CD4-positive, alpha-beta T cell (primary cell): Measurements from ENCODE around the gene CYBRD1. TPM values are rescaled to one million over a fixed set of nuclear protein-coding genes. Genes with fewer than 3 reads are reported as not detected.

Source experiments
- ATAC-seq: fragments of 200-7000 bp; cut with Tn5 transposase; one replicate; pipeline ENCODE4 v1.10.0; 2022; ENCODE audit warnings: mild to moderate bottlenecking; ENCODE audit not compliant: poor library complexity
- CTCF ChIA-PET: fragments of 350-600 bp; sonication (Branson Sonifier 250); formaldehyde crosslinking; loops from one replicate; lab custom pipeline; 2021; ENCODE audit warnings: antibody characterized with exemption, inconsistent platforms; lab: Charles Lee
- POLR2A ChIA-PET: fragments of 350-600 bp; sonication (Branson Sonifier 250); formaldehyde crosslinking; loops from one replicate; lab custom pipeline; 2021; ENCODE audit warnings: antibody characterized with exemption, inconsistent platforms; lab: Charles Lee
- DNase-seq, 14 experiments: peaks; one replicate each; pipeline ENCODE4 v3.0.0-alpha.2; 2013 to 2020; ENCODE audit warnings: mixed read lengths in 2 of 14
- H3K27ac ChIP-seq, 2 donors: one replicate each; pipeline versions ENCODE4 v1.5.1 to v1.7.0; 2013; ENCODE audit warnings: low read length in 2 of 2, low read depth in 1 of 2, mild to moderate bottlenecking in 1 of 2
- H3K27me3 ChIP-seq, 2 experiments: 1 replicate in 1 of 2; 2 replicates in 1 of 2; pipeline versions ENCODE4 v1.6.1 to v1.7.0; 2013; ENCODE audit warnings: low read length in 2 of 2, control low read depth in 1 of 2, mild to moderate bottlenecking in 1 of 2, moderate library complexity in 1 of 2; ENCODE audit not compliant: insufficient read depth in 2 of 2, control insufficient read depth in 1 of 2
- H3K36me3 ChIP-seq: one replicate; pipeline ENCODE4 v1.6.1; 2013; ENCODE audit warnings: low read length, control low read depth; ENCODE audit not compliant: insufficient read depth
- H3K4me1 ChIP-seq: one replicate; pipeline ENCODE4 v1.6.1; 2013; ENCODE audit warnings: low read length, control low read depth; ENCODE audit not compliant: insufficient read depth
- H3K4me3 ChIP-seq: one replicate; pipeline ENCODE4 v1.5.1; 2013; ENCODE audit warnings: mild to moderate bottlenecking, low read length, moderate library complexity
- H3K9me3 ChIP-seq, 2 experiments: 1 replicate in 1 of 2; 2 replicates in 1 of 2; pipeline versions ENCODE4 v1.6.1 to v1.7.0; 2013; ENCODE audit warnings: low read length in 2 of 2, mild to moderate bottlenecking in 2 of 2, control low read depth in 1 of 2, moderate library complexity in 1 of 2; ENCODE audit not compliant: control insufficient read depth in 1 of 2, insufficient read depth in 1 of 2
- H3K27ac Mint-ChIP-seq: one replicate; pipeline ENCODE4 v1.8.0; 2020; ENCODE audit warnings: mixed read lengths
- H3K27me3 Mint-ChIP-seq: one replicate; pipeline ENCODE4 v1.8.0; 2021; ENCODE audit warnings: mixed read lengths
- H3K36me3 Mint-ChIP-seq: one replicate; pipeline ENCODE4 v1.8.0; 2021; ENCODE audit warnings: low read depth, mixed read lengths
- H3K4me1 Mint-ChIP-seq: one replicate; pipeline ENCODE4 v1.8.0; 2021; ENCODE audit warnings: low read depth, mixed read lengths
- H3K4me3 Mint-ChIP-seq: one replicate; pipeline ENCODE4 v1.8.0; 2020; ENCODE audit warnings: mild to moderate bottlenecking, mixed read lengths
- H3K9me3 Mint-ChIP-seq: one replicate; pipeline ENCODE4 v1.8.0; 2020; ENCODE audit warnings: mixed read lengths
- intact Hi-C, 2 experiments: fragments of 100-400 bp; cut with DNase I in 1 of 2; cut with micrococcal nuclease in 1 of 2; formaldehyde crosslinking; loops; one replicate each; pipeline versions ENCODE4 v1.15.1 to v1.9.0; 2023 to 2025; cut with DNase I, micrococcal nuclease
- total RNA-seq, 174 experiments: library from RNA in 2 of 174; stranded (reverse) in 2 of 174; gene quantifications; one replicate each; pipeline ENCODE4 v1.2.3 and lab custom pipeline; 2021 to 2026
- TF ChIP-seq, protein P1 (sequence below): fragments of 200-600 bp; IDR thresholded peaks from one replicate; pipeline ENCODE4 v1.8.0; 2022; ENCODE audit warnings: antibody characterized with exemption, mild to moderate bottlenecking

The CYBRD1 gene
- total RNA-seq, 2 experiments from 2014 or later: 0.27 to 0.45 TPM

GRCh38 chr2:171584001-171584400 lies 61.7 kb downstream of the CYBRD1 start:
- TF ChIP-seq, protein P1, sequence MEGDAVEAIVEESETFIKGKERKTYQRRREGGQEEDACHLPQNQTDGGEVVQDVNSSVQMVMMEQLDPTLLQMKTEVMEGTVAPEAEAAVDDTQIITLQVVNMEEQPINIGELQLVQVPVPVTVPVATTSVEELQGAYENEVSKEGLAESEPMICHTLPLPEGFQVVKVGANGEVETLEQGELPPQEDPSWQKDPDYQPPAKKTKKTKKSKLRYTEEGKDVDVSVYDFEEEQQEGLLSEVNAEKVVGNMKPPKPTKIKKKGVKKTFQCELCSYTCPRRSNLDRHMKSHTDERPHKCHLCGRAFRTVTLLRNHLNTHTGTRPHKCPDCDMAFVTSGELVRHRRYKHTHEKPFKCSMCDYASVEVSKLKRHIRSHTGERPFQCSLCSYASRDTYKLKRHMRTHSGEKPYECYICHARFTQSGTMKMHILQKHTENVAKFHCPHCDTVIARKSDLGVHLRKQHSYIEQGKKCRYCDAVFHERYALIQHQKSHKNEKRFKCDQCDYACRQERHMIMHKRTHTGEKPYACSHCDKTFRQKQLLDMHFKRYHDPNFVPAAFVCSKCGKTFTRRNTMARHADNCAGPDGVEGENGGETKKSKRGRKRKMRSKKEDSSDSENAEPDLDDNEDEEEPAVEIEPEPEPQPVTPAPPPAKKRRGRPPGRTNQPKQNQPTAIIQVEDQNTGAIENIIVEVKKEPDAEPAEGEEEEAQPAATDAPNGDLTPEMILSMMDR: no peak
- Histone ChIP-seq H3K27me3 (peaks cover 4 to 7% of the 10 kb centered on the region in 2 experiments), H3K4me3 (no peak overlapping the region), H3K36me3 (no peaks in the 10 kb centered on the region), H3K27ac (no peak overlapping the region), H3K9me3 (no peaks in the 10 kb centered on the region), H3K4me1 (no peaks in the 10 kb centered on the region)
- ChIA-PET CTCF (no interaction called here), POLR2A (no interaction called here)
- Mint-ChIP-seq H3K27me3 (peaks cover 7% of the 10 kb centered on the region), H3K4me1 (no peaks in the 10 kb centered on the region), H3K27ac (no peak overlapping the region), H3K9me3 (no peaks in the 10 kb centered on the region), H3K36me3 (no peaks in the 10 kb centered on the region), H3K4me3 (no peak overlapping the region)
- ATAC-seq (no peak), DNase-seq (no peak)
- intact Hi-C loops: no loop called here

DNA sequence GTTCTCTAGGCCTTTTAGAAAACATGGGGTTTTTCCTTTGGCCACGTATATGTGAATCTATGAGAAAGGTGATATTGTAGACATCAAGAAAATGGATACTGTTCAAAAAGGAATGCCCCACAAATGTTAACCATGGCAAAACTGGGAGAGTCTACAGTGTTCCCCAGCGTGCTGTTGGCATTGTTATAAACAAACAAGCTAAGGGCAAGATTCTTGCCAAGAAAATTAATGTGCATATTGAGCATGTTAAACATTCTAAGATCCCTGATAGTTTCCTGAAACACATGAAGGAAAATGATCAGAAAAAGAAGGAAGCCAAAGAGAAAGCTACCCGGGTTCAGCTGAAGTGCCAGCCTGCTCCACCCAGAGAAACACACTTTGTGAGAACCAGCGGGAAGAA lies 64.9 kb downstream of the CYBRD1 start:
- peaks cover 0 to 4% of the 10 kb centered on the region in 2 experiments for H3K9me3 ChIP-seq
- Mint-ChIP-seq H3K27me3 (peaks cover 17% of the 10 kb centered on the region), H3K4me3 (no peak overlapping the region), H3K9me3 (no peaks in the 10 kb centered on the region), H3K27ac (no peak overlapping the region), H3K36me3 (no peaks in the 10 kb centered on the region), H3K4me1 (no peaks in the 10 kb centered on the region)
- ATAC-seq: no peak
- no peaks in the 10 kb centered on the region for H3K36me3 ChIP-seq
- ChIA-PET CTCF (no interaction called here), POLR2A (no interaction called here)
- intact Hi-C loops: no loop called here
- no peaks in the 10 kb centered on the region for H3K4me1 ChIP-seq
- H3K27me3 ChIP-seq: peaks cover 4 to 7% of the 10 kb centered on the region in 2 experiments
- no peak for DNase-seq
- no peak overlapping the region for H3K27ac ChIP-seq
- TF ChIP-seq, protein P1: no peak
- H3K4me3 ChIP-seq: no peak overlapping the region

DNA sequence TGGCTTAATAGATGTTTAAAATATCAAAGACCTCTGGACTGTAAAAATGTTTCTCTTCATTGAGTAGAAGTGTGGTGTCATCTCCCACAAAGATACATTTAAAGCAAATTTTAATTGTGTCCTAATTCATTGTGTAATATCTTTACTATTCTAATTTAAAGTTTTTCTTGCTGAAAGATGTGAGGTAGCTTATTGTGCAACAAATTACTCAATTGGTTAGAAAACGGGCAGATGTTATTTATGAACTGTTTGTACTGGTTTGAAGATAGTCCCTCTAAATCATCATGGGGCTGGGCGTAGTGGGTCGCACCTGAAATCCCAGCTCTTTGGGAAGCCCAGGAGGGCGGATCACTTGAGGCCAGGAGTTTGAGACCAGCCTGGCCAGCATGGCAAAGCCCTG lies 65.3 kb downstream of the CYBRD1 start:
- no peaks in the 10 kb centered on the region for H3K9me3 Mint-ChIP-seq
- no peak for DNase-seq
- TF ChIP-seq, protein P1: no peak
- ChIA-PET CTCF (no interaction called here), POLR2A (no interaction called here)
- no peak overlapping the region for H3K4me3 Mint-ChIP-seq
- H3K27me3 Mint-ChIP-seq: peaks cover 17% of the 10 kb centered on the region
- H3K36me3 Mint-ChIP-seq: no peaks in the 10 kb centered on the region
- Histone ChIP-seq H3K27ac (no peak overlapping the region), H3K27me3 (peaks cover 4 to 9% of the 10 kb centered on the region in 2 experiments), H3K9me3 (peaks cover 0 to 4% of the 10 kb centered on the region in 2 experiments), H3K36me3 (no peaks in the 10 kb centered on the region), H3K4me1 (no peaks in the 10 kb centered on the region), H3K4me3 (no peak overlapping the region)
- no peak for ATAC-seq
- H3K27ac Mint-ChIP-seq: no peak overlapping the region
- intact Hi-C loops: no loop called here
- no peaks in the 10 kb centered on the region for H3K4me1 Mint-ChIP-seq
